Measurements from ENCODE around the gene SLC25A4. TPM values are rescaled to one million over a fixed set of nuclear protein-coding genes. Genes with fewer than 3 reads are reported as not detected.

The SLC25A4 gene
- total RNA-seq, 1 experiment from 2014 or later, result 18.6 TPM

DNA sequence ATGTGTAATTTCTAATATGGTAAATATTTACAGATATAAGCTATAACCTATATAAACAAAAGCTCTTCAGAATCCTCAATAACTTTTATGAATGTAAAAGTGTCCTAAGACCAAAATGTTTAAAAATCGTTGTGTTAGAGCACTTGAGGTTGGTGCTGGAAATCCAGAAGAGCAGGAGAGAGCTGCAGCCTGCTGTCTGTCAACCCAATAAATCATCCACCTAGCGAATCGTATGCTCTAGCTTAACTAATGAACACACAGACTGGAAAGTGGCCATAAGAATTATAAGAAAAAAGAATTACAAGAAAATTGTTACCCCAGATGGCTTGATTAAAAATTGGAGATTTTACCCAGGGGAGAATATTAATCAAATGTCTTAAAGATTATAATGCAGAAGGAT, 43.7 kb downstream of the SLC25A4 start:
- no peak overlapping the region for H3K27ac ChIP-seq (ENCODE audit: low read depth, low read length, poor library complexity, severe bottlenecking)
- H3K4me1 ChIP-seq (ENCODE audit: insufficient read depth, low read length, poor library complexity, severe bottlenecking), result peaks cover 17% of the 10 kb centered on the region
- H3K27me3 ChIP-seq (replicated peaks; ENCODE audit: insufficient read depth, low read depth, low read length, poor library complexity), result no peaks in the 10 kb centered on the region
- H3K36me3 ChIP-seq (ENCODE audit: insufficient read depth, low read length, poor library complexity, severe bottlenecking), result peaks cover 29% of the 10 kb centered on the region
- H3K9me3 ChIP-seq (ENCODE audit: low read depth, low read length, poor library complexity, severe bottlenecking), result no peaks in the 10 kb centered on the region
- POLR2A ChIA-PET (ENCODE audit: low non-redundant PET), result no interaction called here
- H3K4me3 ChIP-seq (ENCODE audit: low read depth, low read length, poor library complexity, severe bottlenecking), result no peak overlapping the region
- TF ChIP-seq EZH2 (IDR thresholded peaks at IDR 0.05; ENCODE audit: borderline replicate concordance, low read depth, low read length, poor library complexity, severe bottlenecking), result no peak
- TF ChIP-seq, protein P1, sequence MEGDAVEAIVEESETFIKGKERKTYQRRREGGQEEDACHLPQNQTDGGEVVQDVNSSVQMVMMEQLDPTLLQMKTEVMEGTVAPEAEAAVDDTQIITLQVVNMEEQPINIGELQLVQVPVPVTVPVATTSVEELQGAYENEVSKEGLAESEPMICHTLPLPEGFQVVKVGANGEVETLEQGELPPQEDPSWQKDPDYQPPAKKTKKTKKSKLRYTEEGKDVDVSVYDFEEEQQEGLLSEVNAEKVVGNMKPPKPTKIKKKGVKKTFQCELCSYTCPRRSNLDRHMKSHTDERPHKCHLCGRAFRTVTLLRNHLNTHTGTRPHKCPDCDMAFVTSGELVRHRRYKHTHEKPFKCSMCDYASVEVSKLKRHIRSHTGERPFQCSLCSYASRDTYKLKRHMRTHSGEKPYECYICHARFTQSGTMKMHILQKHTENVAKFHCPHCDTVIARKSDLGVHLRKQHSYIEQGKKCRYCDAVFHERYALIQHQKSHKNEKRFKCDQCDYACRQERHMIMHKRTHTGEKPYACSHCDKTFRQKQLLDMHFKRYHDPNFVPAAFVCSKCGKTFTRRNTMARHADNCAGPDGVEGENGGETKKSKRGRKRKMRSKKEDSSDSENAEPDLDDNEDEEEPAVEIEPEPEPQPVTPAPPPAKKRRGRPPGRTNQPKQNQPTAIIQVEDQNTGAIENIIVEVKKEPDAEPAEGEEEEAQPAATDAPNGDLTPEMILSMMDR (conservative IDR thresholded peaks at IDR 0.05; ENCODE audit: low read depth, low read length), result no peak
- CTCF ChIA-PET, result interaction anchor here (0.6 kb wide), 2 partner anchors 10 to 28 kb away, joined by 3 to 4 read pairs; no protein-coding TSS in a partner anchor
- no TSS peak for BruUV-seq (replicated peaks)
- no peak for DNase-seq (ENCODE audit: low spot score)
- intact Hi-C loops (cut with micrococcal nuclease; ENCODE audit: unreplicated experiment), result no loop called here

DNA sequence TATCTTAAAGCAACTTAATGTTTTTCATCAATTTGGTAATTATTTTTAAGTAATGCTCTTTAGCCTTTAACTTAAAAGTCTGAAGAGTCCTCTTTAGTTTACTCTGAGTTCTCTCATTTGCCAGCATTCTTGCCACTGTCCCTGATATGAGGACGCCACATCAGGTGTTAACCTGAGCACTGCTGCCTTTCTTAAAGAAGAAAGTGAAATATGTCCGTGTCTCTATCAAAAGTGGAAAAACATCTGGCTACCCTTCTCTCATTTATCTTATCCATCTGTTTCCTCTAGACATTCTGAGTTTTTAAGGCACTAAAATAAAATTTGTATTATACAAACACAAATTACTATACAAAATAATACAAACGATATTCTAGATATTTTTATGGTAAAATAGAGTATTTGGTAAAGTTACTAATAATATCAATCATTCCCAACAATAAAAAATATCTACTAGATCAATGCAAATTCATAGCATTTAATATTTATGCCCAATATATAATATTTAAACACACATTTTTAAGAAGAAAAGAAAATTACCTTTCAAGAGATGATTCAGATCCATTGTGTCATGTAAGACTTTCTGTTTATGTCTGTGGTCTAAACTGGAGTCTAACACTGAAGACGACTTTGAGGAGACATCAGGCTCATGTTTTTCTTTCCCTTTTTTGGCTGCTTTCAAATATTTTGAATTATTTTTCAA, 46.7 kb downstream of the SLC25A4 start:
- BruUV-seq (replicated peaks), result no TSS peak
- Histone ChIP-seq H3K9me3 (ENCODE audit: low read depth, low read length, poor library complexity, severe bottlenecking) (no peaks in the 10 kb centered on the region), H3K27ac (ENCODE audit: low read depth, low read length, poor library complexity, severe bottlenecking) (no peak overlapping the region), H3K27me3 (replicated peaks; ENCODE audit: insufficient read depth, low read depth, low read length, poor library complexity) (no peaks in the 10 kb centered on the region), H3K36me3 (ENCODE audit: insufficient read depth, low read length, poor library complexity, severe bottlenecking) (peaks cover 29% of the 10 kb centered on the region), H3K4me3 (ENCODE audit: low read depth, low read length, poor library complexity, severe bottlenecking) (no peak overlapping the region), H3K4me1 (ENCODE audit: insufficient read depth, low read length, poor library complexity, severe bottlenecking) (peaks cover 11% of the 10 kb centered on the region)
- TF ChIP-seq EZH2 (IDR thresholded peaks at IDR 0.05; ENCODE audit: borderline replicate concordance, low read depth, low read length, poor library complexity, severe bottlenecking), result no peak
- TF ChIP-seq, protein P1 (conservative IDR thresholded peaks at IDR 0.05; ENCODE audit: low read depth, low read length), result no peak
- intact Hi-C loops (cut with micrococcal nuclease; ENCODE audit: unreplicated experiment), result no loop called here
- POLR2A ChIA-PET (ENCODE audit: low non-redundant PET), result no interaction called here
- CTCF ChIA-PET, result no interaction called here
- DNase-seq (ENCODE audit: low spot score), result no peak

DNA sequence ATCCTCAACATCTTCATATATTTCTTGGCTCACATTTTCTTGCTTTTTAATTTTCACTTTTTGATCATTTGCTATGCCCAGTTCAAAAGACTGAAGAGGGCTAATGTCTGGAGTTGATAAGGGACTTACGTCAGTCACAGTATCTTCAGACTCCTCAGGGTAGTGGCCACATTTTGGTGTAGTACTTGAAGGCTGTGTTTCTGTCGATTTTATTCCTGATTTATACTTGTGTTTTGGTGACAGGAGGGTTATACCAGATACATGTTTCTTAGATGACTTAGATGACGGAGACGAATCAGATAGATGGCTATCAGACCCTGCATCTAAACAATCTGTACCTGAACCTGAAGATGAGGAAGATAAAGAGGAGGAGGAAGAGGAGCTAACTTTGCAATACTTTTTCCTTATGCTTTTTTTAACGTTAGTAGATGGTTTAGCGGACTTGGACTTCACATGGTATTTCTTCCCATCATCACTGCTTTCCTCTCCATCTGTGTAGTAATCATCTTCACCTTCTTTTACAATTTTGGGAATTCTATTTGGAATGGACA, 47.3 kb downstream of the SLC25A4 start:
- Histone ChIP-seq H3K27ac (ENCODE audit: low read depth, low read length, poor library complexity, severe bottlenecking) (no peak overlapping the region), H3K9me3 (ENCODE audit: low read depth, low read length, poor library complexity, severe bottlenecking) (no peaks in the 10 kb centered on the region), H3K4me1 (ENCODE audit: insufficient read depth, low read length, poor library complexity, severe bottlenecking) (peaks cover 5% of the 10 kb centered on the region), H3K27me3 (replicated peaks; ENCODE audit: insufficient read depth, low read depth, low read length, poor library complexity) (no peaks in the 10 kb centered on the region), H3K4me3 (ENCODE audit: low read depth, low read length, poor library complexity, severe bottlenecking) (no peak overlapping the region), H3K36me3 (ENCODE audit: insufficient read depth, low read length, poor library complexity, severe bottlenecking) (peaks cover 29% of the 10 kb centered on the region)
- TF ChIP-seq EZH2 (IDR thresholded peaks at IDR 0.05; ENCODE audit: borderline replicate concordance, low read depth, low read length, poor library complexity, severe bottlenecking), result no peak
- TF ChIP-seq, protein P1 (conservative IDR thresholded peaks at IDR 0.05; ENCODE audit: low read depth, low read length), result no peak
- BruUV-seq (replicated peaks), result TSS peak; percentile 60
- CTCF ChIA-PET, result no interaction called here
- POLR2A ChIA-PET (ENCODE audit: low non-redundant PET), result no interaction called here
- intact Hi-C loops (cut with micrococcal nuclease; ENCODE audit: unreplicated experiment), result no loop called here
- DNase-seq (ENCODE audit: low spot score), result no peak

Measured in A673 (cell line).